B cell (primary cell): Measurements from ENCODE around the gene LIMK2. TPM values are rescaled to one million over a fixed set of nuclear protein-coding genes. Genes with fewer than 3 reads are reported as not detected.

Experiments
- ATAC-seq: fragments of 200-7000 bp; cut with Tn5 transposase; one replicate; pipeline ENCODE4 v1.10.0; 2021; ENCODE audit warnings: low read depth, mild to moderate bottlenecking, moderate number of reproducible peaks, moderate library complexity
- CTCF ChIA-PET: fragments of 350-600 bp; sonication (Branson Sonifier 250); formaldehyde crosslinking; loops from one replicate; lab custom pipeline; 2021; ENCODE audit warnings: antibody characterized with exemption, inconsistent platforms; lab: Charles Lee
- POLR2A ChIA-PET: fragments of 350-600 bp; sonication (Branson Sonifier 250); formaldehyde crosslinking; loops from one replicate; lab custom pipeline; 2021; ENCODE audit warnings: antibody characterized with exemption; lab: Charles Lee
- DNase-seq: peaks from one replicate; pipeline ENCODE4 v3.0.0; 2013
- H2AFZ ChIP-seq: 2 replicates; pipeline ENCODE4 v1.6.1; 2012; ENCODE audit warnings: mild to moderate bottlenecking, low read depth, low read length; ENCODE audit not compliant: insufficient read depth, poor library complexity, severe bottlenecking
- H3K27ac ChIP-seq, 2 donors: 1 replicate in 1 of 2; 2 replicates in 1 of 2; pipeline ENCODE4 v1.5.1; 2012 to 2013; ENCODE audit warnings: low read length in 2 of 2, mild to moderate bottlenecking in 2 of 2, moderate library complexity in 1 of 2
- H3K27me3 ChIP-seq, 4 experiments: fragments of 200-600 bp in 1 of 4; sonication (generic) in 1 of 4; replicated peaks in 1 of 4; 1 replicate in 2 of 4; 2 replicates in 2 of 4; pipeline versions ENCODE4 v1.6.1 to v1.7.0; 2013 to 2016; ENCODE audit warnings: low read length in 3 of 4, mild to moderate bottlenecking in 2 of 4, mixed read lengths in 1 of 4, moderate library complexity in 1 of 4; ENCODE audit not compliant: insufficient read depth in 4 of 4, control insufficient read depth in 3 of 4; ENCODE audit errors: control extremely low read depth in 1 of 4
- H3K36me3 ChIP-seq, 2 experiments: replicated peaks in 1 of 2; 1 replicate in 1 of 2; 2 replicates in 1 of 2; pipeline versions ENCODE4 v1.6.1 to v1.7.1; 2013; ENCODE audit warnings: low read length in 1 of 2; ENCODE audit not compliant: insufficient read depth in 2 of 2, control insufficient read depth in 1 of 2; ENCODE audit errors: control extremely low read depth in 1 of 2, extremely low read depth in 1 of 2
- H3K4me1 ChIP-seq, 2 donors: fragments of 200-600 bp in 1 of 2; sonication (generic) in 1 of 2; 1 replicate in 1 of 2; 2 replicates in 1 of 2; pipeline versions ENCODE4 v1.5.1 to v1.6.1; 2013 to 2017; ENCODE audit warnings: low read length in 2 of 2; ENCODE audit not compliant: control insufficient read depth in 2 of 2, insufficient read depth in 2 of 2
- H3K4me2 ChIP-seq: replicated peaks from 2 replicates; pipeline ENCODE3; 2012; ENCODE audit warnings: mild to moderate bottlenecking, low read depth, low read length; ENCODE audit not compliant: poor library complexity, severe bottlenecking
- H3K4me3 ChIP-seq, 5 experiments: fragments of 200-600 bp in 1 of 5; sonication (generic) in 1 of 5; 1 replicate in 3 of 5; 2 replicates in 2 of 5; pipeline versions ENCODE4 v1.5.1 to v1.7.0; 2011 to 2016; ENCODE audit warnings: low read length in 4 of 5, mild to moderate bottlenecking in 4 of 5, low read depth in 2 of 5, control low read depth in 1 of 5, moderate library complexity in 1 of 5; ENCODE audit not compliant: insufficient read depth in 1 of 5; ENCODE audit errors: control extremely low read depth in 1 of 5, extremely low read depth in 1 of 5
- H3K79me2 ChIP-seq: fragments of 200-600 bp; sonication (generic); one replicate; pipeline ENCODE4 v1.6.0; 2016; ENCODE audit warnings: low read length; ENCODE audit not compliant: control insufficient read depth, insufficient read depth
- H3K9ac ChIP-seq: fragments of 200-600 bp; sonication (generic); 2 replicates; pipeline ENCODE4 v1.6.1; 2017; ENCODE audit warnings: mild to moderate bottlenecking, low read length, moderate library complexity
- H3K9me3 ChIP-seq, 3 donors: one replicate each; pipeline versions ENCODE4 v1.6.1 to v1.7.1; 2013; ENCODE audit warnings: low read length in 2 of 3; ENCODE audit not compliant: control insufficient read depth in 2 of 3, insufficient read depth in 1 of 3; ENCODE audit errors: control extremely low read depth in 1 of 3
- H4K20me1 ChIP-seq: 2 replicates; pipeline ENCODE4 v1.6.0; 2012; ENCODE audit warnings: mild to moderate bottlenecking, low read length; ENCODE audit not compliant: insufficient read depth, control insufficient read depth, poor library complexity, severe bottlenecking
- H3K27ac Mint-ChIP-seq: one replicate; pipeline ENCODE4 v1.8.0; 2021; ENCODE audit warnings: mixed read lengths
- H3K27me3 Mint-ChIP-seq: one replicate; pipeline ENCODE4 v1.8.0; 2021; ENCODE audit warnings: mixed read lengths
- H3K4me1 Mint-ChIP-seq: one replicate; pipeline ENCODE4 v1.8.0; 2021; ENCODE audit warnings: mixed read lengths
- H3K4me3 Mint-ChIP-seq: one replicate; pipeline ENCODE4 v1.8.0; 2021; ENCODE audit warnings: mixed read lengths
- H3K9me3 Mint-ChIP-seq: one replicate; pipeline ENCODE4 v1.8.0; 2022; ENCODE audit warnings: mixed read lengths; ENCODE audit not compliant: insufficient read depth
- EZH2 ChIP-seq: IDR thresholded peaks from 2 replicates; pipeline ENCODE4 v1.6.1; 2012; ENCODE audit warnings: borderline replicate concordance, low read depth, mild to moderate bottlenecking, moderate library complexity, low read length; ENCODE audit not compliant: insufficient read depth, poor library complexity, severe bottlenecking
- WGBS: methylation state at CpG from one replicate; pipeline ENCODE4 v1.1.5; 2013; ENCODE audit warnings: missing lambda C conversion rate; ENCODE audit not compliant: insufficient coverage; 5-methylcytosine and 5-hydroxymethylcytosine counted together
- intact Hi-C: fragments of 100-400 bp; cut with micrococcal nuclease; formaldehyde crosslinking; loops from one replicate; pipeline ENCODE4 v1.10.0; 2022
- polyA plus RNA-seq: library from polyadenylated mRNA; depleted of rRNA; stranded (reverse); fragments of >200 nt; gene quantifications from 2 replicates; pipeline ENCODE4 v1.2.3, GENCODE V29; 2012
- total RNA-seq, 2 donors: library from RNA; stranded (reverse); fragments of 120-200 nt in 1 of 2; gene quantifications; 1 replicate in 1 of 2; 2 replicates in 1 of 2; pipeline versions ENCODE4 v1.2.3 to v1.2.4, GENCODE V29; 2013 to 2022
- TF ChIP-seq, protein P1 (sequence below): fragments of 200-600 bp; IDR thresholded peaks from one replicate; pipeline ENCODE4 v1.8.0; 2022; ENCODE audit warnings: antibody characterized with exemption, mild to moderate bottlenecking

LIMK2 gene
- total and polyA plus RNA-seq, 2 donors (not counting 1 experiment from before 2014, with no cell fraction given): 6.8 to 20.2 TPM

- H3K27ac Mint-ChIP-seq: no peak overlapping the region
- POLR2A ChIA-PET: no interaction called here
- peaks cover 0 to 36% of the 10 kb centered on the region in 2 experiments for H3K36me3 ChIP-seq
- no peak overlapping the region for H3K4me3 Mint-ChIP-seq
- peaks cover 15% of the 10 kb centered on the region for H3K4me1 Mint-ChIP-seq
- no peak overlapping the region for H2AFZ ChIP-seq
- H3K9me3 ChIP-seq: peaks cover 0 to 3% (median 3%) of the 10 kb centered on the region in 3 donors
- intact Hi-C loops: no loop called here
- H3K9me3 Mint-ChIP-seq: no peaks in the 10 kb centered on the region
- no peaks in the 10 kb centered on the region for H3K4me1 ChIP-seq
- H3K79me2 ChIP-seq: peaks cover 76% of the 10 kb centered on the region
- 100% methylated on average over 6 of the region's 6 CpGs for WGBS
- H4K20me1 ChIP-seq: peaks cover 50% of the 10 kb centered on the region
- ATAC-seq (no peak), DNase-seq (no peak)
- no peak overlapping the region for H3K4me2 ChIP-seq
- H3K27ac ChIP-seq: no peak overlapping the region
- no peaks in the 10 kb centered on the region for H3K27me3 Mint-ChIP-seq
- TF ChIP-seq EZH2: no peak
- TF ChIP-seq, protein P1, sequence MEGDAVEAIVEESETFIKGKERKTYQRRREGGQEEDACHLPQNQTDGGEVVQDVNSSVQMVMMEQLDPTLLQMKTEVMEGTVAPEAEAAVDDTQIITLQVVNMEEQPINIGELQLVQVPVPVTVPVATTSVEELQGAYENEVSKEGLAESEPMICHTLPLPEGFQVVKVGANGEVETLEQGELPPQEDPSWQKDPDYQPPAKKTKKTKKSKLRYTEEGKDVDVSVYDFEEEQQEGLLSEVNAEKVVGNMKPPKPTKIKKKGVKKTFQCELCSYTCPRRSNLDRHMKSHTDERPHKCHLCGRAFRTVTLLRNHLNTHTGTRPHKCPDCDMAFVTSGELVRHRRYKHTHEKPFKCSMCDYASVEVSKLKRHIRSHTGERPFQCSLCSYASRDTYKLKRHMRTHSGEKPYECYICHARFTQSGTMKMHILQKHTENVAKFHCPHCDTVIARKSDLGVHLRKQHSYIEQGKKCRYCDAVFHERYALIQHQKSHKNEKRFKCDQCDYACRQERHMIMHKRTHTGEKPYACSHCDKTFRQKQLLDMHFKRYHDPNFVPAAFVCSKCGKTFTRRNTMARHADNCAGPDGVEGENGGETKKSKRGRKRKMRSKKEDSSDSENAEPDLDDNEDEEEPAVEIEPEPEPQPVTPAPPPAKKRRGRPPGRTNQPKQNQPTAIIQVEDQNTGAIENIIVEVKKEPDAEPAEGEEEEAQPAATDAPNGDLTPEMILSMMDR: no peak
- CTCF ChIA-PET: no interaction called here
- no peak overlapping the region for H3K4me3 ChIP-seq
- no peak overlapping the region for H3K9ac ChIP-seq
- no peaks in the 10 kb centered on the region for H3K27me3 ChIP-seq
Observed at GRCh38 chr22:31177420-31178162, 34.5 kb upstream of the LIMK2 start.

- CTCF ChIA-PET: no interaction called here
- POLR2A ChIA-PET: no interaction called here
- no peak overlapping the region for H3K4me3 ChIP-seq
- no peaks in the 10 kb centered on the region for H3K27me3 ChIP-seq
- H3K4me2 ChIP-seq: no peak overlapping the region
- H3K27ac ChIP-seq: no peak overlapping the region
- no peak overlapping the region for H2AFZ ChIP-seq
- H3K9ac ChIP-seq: no peak overlapping the region
- DNase-seq (no peak), ATAC-seq (no peak)
- intact Hi-C loops: no loop called here
- peaks cover 0 to 3% (median 3%) of the 10 kb centered on the region in 3 donors for H3K9me3 ChIP-seq
- no peak for TF ChIP-seq EZH2
- TF ChIP-seq, protein P1: no peak
- Mint-ChIP-seq H3K27ac (no peak overlapping the region), H3K4me3 (no peak overlapping the region), H3K9me3 (no peaks in the 10 kb centered on the region), H3K4me1 (peaks cover 5% of the 10 kb centered on the region), H3K27me3 (no peaks in the 10 kb centered on the region)
- peaks cover 0 to 28% of the 10 kb centered on the region in 2 experiments for H3K36me3 ChIP-seq
- peaks cover 47% of the 10 kb centered on the region for H4K20me1 ChIP-seq
- 100% methylated on average over 2 of the region's 2 CpGs for WGBS
- peaks cover 63% of the 10 kb centered on the region for H3K79me2 ChIP-seq
- H3K4me1 ChIP-seq: no peaks in the 10 kb centered on the region
Observed at GRCh38 chr22:31178859-31179258, 33.2 kb upstream of the LIMK2 start.
